Inferior parietal cortex (tissue), 1 donor: Measurements from ENCODE around the gene AGFG1.

Source experiments
- DNase-seq: peaks from one replicate; pipeline ENCODE4 v3.0.0-alpha.2; 2016; ENCODE audit errors: extremely low spot score

Gene AGFG1

DNA sequence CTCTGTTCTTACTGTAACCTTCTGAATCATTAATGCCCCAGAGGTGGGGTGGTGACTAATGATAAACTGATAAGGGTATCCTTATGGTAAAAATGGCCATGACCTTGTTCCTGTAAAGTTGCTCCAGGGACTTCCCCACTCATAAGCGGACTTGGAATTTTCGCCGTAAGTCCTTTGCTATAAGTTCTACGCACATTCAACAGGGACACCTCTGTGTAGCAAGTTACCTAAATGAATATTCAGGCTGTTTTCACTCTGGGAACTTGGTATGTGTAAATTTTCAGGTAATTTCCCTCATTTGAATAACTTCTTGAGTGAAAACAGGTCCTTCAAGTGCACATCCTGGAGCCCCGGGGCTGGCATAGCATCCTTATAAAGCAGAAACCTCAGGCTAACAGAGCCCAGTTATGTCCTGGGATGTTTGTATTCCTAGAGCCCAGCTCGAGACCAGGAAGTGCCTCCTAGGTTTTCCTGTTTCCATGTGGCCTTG, 9.4 kb upstream of the AGFG1 start:
- DNase-seq, result no peak

DNA sequence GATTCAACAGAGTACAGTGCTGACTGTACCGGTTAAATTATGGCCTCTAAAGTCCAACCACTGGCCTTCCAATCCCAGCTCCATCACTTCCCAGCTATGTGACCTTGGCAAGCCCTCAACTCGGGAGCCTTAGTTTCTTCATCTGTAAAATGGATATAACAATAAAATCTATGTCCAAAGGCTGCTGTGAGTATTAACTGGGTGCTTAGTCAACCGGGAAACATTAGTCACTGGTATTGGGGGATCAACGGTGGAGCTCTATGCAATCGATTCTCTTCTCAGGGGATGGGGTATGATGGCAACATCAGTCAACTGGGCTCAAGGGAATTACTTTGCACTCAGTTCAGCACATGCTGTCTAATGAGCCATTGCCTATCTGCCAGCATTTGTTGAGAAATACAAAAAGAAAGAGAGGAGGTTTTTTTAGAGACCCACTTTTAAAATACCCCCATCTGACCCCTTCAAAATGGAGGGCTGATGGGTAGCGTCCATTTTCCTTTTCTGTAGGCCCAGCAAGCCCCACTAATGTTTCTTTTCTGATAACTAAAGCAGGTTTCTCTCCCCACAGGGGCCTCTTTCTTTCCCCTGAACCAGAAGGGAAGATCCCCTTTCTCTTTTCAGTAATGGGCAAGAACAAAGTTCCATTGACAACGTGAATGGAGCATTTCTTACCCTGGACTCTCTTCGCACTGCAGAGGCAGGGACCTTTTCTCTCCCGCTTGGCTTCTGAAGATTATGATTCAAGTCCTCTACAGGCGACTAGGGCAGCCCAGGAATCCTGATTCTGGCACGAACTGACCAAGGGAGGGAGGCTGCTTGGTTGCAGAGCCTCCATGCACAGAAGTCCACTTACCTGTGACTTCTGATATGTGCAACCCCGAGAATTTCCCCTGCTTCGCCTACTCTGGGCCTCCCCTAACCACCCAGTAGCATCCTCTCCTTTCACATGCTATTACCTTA, 8.7 kb upstream of the AGFG1 start:
- DNase-seq, result no peak

DNA sequence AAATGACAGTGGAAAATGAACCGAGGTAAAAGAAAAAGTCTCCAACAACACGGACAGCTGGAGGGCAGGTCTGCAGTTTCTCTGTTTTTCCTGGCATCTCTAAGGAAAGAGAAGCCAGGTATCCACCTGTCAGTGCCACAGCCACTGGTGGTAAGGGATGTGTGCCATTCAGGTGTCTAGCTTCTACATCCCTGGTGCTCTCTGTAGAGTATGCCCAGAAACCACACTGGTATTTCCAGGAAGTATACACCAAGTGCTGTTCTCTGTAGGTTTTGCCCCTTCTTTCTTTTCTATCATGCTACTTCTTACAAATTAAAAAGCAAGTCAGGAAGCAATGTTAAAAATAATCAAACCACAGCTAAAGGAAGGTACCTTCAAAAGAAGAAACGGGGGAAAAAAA, 7.6 kb upstream of the AGFG1 start:
- DNase-seq, result no peak

DNA sequence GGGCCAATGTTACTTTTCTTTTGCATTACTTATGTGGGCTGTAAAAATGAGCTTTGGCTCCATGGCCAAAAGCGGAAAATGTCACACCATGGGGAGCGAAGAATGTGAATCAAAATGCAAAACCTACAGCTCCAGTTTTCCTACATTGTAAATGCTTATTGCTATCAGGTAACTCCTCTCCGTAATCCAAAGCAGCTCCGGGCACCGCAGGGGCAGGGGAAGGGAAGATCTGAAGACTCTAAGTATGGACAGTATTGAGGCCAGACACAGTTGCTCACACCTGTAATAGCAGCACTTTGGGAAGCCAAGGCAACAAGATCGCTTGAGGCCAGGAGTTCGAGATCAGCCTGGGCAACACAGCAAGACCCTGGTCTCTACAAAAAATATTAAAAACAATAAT, 7.1 kb upstream of the AGFG1 start:
- DNase-seq, result no peak

DNA sequence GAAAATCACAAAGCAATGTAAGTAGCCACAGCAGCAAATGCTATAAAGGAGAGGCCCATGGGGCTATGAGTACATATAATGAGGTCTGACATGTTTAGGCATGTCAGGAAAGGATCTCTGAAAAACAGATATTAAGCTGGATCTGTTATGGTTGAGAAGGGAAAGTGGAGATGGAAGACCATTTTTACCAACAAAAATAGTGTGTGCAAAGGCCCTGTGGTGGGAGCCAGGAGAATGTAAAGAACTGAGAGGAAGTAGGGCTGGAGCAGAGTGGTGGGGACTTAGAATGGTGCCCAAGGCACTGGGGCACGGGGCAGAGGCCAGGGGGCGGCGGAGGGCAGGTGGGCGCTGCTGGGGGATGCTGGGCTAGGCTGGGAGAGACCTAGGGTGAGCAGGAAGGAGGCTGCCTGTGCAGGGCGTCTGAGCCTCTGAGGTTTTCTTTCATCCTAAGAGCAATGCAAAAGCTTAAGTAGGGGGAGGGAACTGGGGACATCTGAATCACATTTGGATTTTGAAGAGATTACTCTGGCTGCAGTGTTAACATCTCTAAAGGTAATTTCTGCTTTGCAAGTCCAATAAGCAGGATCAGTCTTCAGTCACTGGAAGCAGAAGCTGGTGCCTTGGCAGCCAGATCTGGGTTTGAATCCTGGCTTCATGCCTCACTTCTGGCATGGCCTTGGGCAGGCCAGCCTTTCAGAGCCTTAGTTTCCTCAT, 4.9 kb upstream of the AGFG1 start:
- no peak for DNase-seq

GRCh38 chr2:227471412-227471811, 544 bp upstream of the AGFG1 start:
- DNase-seq, result no peak

DNA sequence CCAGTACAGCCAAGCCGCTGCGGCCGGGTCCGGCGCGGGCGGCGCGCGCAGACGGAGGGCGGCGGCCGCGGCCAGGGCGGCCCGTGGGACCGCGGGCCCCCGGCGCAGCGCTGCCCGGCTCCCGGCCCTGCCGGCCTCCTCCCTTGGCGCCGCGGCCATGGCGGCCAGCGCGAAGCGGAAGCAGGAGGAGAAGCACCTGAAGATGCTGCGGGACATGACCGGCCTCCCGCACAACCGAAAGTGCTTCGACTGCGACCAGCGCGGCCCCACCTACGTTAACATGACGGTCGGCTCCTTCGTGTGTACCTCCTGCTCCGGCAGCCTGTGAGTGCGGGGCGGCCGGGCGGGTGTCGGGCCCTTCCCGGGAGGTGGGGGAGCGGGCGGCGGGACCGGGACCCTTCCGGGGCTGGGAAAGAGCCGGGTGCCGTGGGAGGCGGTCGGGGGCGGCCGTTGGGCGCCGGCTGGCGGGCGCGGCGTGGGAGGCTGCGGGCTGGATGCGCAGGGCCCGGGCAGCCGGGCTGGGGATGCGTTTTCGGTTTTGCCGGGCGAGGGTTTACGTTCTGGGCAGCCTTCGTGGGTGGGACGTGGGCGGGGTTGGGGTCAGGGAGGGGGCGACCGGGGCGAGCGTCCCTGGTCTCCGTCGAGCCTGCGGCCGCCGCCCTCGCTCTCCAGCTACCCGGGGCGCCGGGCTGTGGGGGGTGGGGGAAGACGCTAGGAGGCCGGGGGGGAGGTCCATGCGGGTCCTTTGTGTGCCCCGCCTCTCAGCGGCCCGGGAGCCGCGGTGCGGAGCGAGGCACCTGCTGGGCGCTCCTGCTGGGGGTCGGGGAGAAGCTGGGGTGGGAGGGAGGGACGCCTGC, 537 bp downstream of the AGFG1 start:
- no peak for DNase-seq

GRCh38 chr2:227473122-227473461, 1.1 kb downstream of the AGFG1 start:
- DNase-seq, result no peak

DNA sequence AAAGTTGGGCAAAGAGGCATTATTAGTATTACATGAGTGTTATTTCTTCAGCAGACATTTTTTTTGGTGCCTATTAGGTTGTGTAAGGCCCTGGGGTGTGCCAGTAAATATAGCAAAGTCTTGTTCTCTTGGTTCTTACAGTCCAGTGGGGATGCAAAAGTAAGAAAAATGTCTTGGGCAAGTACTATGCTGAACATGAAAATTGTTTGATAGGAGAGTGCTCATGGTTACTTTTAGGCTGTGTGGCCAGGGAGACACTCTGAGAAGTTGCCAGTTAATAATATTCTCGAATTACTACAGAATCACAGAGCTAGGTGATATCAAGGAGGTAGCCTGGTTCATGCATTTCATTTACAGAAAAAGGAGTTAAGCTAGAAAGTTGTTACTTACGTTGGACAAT, 1.9 kb downstream of the AGFG1 start:
- DNase-seq, result no peak

GRCh38 chr2:227474410-227474809, 2.5 kb downstream of the AGFG1 start:
- DNase-seq, result no peak

DNA sequence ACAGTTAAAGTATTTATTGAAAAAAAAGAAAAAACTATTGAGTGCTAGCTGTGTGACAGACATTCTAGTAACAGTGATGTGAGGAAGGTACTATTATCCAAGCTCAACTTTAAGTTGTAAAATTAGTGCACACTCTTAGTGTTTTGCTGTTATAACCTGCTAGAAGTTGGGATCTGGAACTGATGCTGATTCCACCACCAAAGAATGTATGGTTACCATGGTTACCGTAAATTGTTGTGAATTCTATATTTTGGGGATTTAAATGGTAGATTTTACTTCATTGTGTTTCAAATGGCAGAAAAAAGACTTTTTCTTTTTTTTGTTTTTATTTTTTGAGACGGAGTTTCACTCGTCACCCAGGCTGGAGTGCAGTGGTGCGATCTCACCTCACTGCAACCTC, 5.3 kb downstream of the AGFG1 start:
- no peak for DNase-seq

- DNase-seq, result peak; percentile 46
Observed at GRCh38 chr2:227479865-227480475, 8.0 kb downstream of the AGFG1 start.

DNA sequence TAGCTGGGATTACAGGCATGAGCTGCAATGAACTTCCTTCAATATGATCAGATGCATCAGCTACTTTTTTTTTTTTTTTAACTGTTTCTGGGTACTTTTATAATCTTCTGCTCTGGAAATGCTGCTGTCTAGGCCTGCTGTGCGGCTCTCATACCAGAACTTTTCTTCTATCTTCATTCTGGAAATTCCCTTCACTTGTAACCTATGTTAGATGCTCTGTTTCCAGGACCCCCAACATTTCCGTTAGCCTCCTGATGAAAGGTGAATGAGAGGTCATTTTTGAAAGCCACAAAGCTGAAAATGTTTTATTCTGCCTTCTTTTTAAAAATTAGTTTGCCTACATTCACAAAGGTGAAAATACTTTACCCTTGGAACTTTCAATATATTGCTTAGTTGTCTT, 8.6 kb downstream of the AGFG1 start:
- DNase-seq, result no peak

DNA sequence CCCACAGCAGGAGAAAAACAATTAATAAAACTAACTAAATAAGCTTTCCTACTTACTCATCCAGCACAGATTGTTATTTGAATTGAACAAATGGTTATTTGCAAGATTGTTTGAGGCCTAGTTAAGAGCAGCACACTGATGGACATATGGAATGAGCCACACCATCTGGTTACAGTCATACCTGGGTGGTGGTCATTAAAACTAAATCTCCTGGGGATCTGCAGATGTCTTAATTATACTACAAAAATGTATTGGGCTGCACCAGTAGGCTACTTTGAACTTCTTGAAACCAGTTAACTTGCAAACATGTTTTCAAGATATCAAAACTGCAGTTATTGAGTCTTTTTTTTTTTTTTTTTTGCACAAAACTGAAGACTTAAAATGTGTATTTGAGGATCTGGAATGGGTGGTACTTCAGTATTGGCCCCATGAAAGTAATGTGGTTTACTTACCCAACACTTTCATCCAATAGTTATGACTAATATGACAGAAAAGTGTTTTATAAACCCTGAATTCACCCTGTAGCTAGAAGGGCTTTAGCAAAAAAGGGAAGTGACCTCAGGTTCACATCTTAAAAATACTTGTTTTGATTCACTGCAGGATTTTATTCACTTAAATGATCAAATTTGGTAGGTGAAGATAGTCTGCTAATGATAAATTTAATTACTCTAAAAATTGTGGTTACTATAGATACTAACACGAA, 10.8 kb downstream of the AGFG1 start:
- DNase-seq, result no peak

GRCh38 chr2:227485429-227485828, 13.5 kb downstream of the AGFG1 start:
- no peak for DNase-seq

DNA sequence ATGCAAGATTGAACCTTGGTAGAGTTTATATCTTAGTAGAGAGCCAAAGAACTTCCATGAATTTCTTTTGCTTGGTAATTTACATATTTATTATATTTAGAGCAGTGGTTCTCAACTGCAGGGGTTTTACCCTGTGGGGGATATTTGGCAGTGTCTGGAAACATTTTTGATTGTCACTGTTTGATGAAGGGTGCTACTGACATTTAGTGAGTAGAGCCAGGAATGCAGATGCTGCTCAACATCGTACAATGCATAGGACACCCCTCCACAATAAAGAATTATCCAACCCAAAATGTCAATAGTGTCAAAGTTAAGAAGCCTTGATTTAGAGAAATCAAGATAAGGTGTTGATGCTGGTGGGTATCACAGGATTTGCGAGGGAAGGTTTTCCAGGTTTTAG, 14.7 kb downstream of the AGFG1 start:
- no peak for DNase-seq

GRCh38 chr2:227488045-227488444, 16.1 kb downstream of the AGFG1 start:
- no peak for DNase-seq

- no peak for DNase-seq
Observed at GRCh38 chr2:227491386-227491785, 19.4 kb downstream of the AGFG1 start.

DNA sequence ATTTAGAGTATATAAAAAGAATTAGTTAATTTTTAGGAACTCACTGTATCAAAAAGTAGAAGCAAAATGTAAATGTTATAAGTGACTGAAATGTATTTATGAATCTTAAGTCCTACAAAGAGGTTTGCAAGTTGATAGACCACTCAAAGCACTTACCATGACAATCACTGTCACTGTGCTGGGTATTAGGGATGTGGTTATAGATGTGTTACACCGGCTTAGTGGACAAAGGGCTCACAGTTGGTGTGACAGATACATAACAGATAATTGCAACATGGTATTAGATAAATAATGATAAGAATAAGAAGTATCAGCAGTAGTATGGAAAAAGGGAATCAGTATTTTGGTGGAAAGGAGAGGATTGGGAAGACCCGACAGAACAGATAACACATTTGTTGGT, 21.6 kb downstream of the AGFG1 start:
- DNase-seq, result no peak

DNA sequence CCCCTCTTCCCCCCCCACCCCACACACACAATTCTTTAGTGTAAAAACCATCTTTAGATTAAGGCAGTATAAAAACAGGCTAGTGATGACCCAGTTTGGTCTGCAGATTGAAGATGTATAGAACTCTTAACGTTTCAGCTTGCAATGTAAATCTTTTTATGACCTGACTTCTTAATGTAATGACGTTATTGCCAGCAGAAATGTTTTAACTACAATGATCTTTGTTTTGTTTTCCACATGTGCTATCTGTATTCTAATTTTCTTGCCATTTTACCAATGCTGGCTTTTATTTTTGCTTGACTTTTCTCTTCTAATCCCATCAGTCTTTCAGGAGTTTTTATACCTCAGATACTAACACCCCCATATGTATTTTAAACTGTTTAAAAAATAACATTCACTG, 25.2 kb downstream of the AGFG1 start:
- no peak for DNase-seq
